Astrocyte (in vitro differentiated cells and primary cell): Measurements from ENCODE around the gene DISP3.

Experiments
- CTCF ChIP-seq: IDR thresholded peaks from 2 replicates; pipeline ENCODE4 v1.5.1; 2011; ENCODE audit warnings: low read depth, mild to moderate bottlenecking, inconsistent platforms, low read length, moderate library complexity; ENCODE audit not compliant: insufficient read depth
- EZH2 ChIP-seq: IDR thresholded peaks from 2 replicates; pipeline ENCODE4 v1.6.1; 2012; ENCODE audit warnings: mild to moderate bottlenecking, low read length, inconsistent platforms; ENCODE audit not compliant: insufficient read depth

DNA sequence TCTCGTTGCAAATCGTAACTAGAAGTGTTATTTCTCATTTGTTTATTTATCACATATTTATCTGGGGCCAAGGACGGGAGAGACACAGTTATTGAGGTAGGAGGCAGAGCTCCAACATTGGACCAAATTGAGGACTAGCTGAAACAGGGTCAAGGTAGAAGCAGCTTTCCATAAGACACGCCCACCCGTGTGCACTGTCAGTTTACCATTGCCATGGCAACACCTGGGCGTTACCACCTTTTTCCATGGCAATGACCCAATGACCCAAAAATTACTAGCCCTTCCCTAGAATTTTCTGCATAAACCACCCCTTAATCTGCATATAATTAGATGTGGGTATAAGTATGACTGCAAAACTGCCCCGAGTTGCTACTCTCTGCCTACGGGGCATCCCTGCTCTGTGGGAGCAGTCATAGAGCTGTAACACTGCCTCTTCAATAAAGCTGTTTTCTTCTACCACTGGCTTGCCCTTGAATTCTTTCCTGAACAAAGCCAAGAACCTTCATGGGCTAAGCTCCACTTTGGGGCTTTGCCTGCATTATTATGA, 102.6 kb downstream of the DISP3 start:
- TF ChIP-seq CTCF (no peak), EZH2 (no peak)
